Pancreas (tissue), 10 donors: ENCODE measurements around the gene FHL1. TPM values are rescaled to one million over a fixed set of nuclear protein-coding genes. Genes with fewer than 3 reads are reported as not detected.
A peak's percentile ranks its signal among the peaks of the same experiment; 100 is the strongest.

Experiments used
- ATAC-seq, 4 donors: fragments of 200-7000 bp; cut with Tn5 transposase; one replicate each; pipeline versions ENCODE4 v1.8.0 to v1.9.1; 2020; ENCODE audit warnings: mild to moderate bottlenecking in 4 of 4, moderate library complexity in 4 of 4
- DNase-seq, 6 donors: peaks; one replicate each; pipeline ENCODE4 v3.0.0-alpha.2; 2020
- FAIRE-seq: peaks from 2 replicates; lab custom pipeline; 2012; peaks lifted over from hg19 to GRCh38; lab: Jason Lieb, UNC
- H3K27ac ChIP-seq, 4 donors: fragments of 200-600 bp; sonication (generic); 1 replicate in 3 of 4; 2 replicates in 1 of 4; pipeline versions ENCODE4 v1.5.0 to v1.8.0; 2020
- H3K27me3 ChIP-seq, 4 donors: fragments of 200-600 bp; one replicate each; pipeline ENCODE4 v1.8.0; 2021
- H3K36me3 ChIP-seq, 3 donors: fragments of 200-600 bp; sonication (generic) in 1 of 3; one replicate each; pipeline versions ENCODE4 v1.5.0 to v1.8.0; 2020 to 2021
- H3K4me1 ChIP-seq, 3 donors: fragments of 200-600 bp; one replicate each; pipeline ENCODE4 v1.8.0; 2021
- H3K4me3 ChIP-seq, 4 donors: fragments of 200-600 bp; sonication (generic) in 2 of 4; one replicate each; pipeline versions ENCODE4 v1.5.0 to v1.8.0; 2020 to 2021
- H3K9me3 ChIP-seq, 4 donors: fragments of 200-600 bp; one replicate each; pipeline ENCODE4 v1.8.0; 2021
- CTCF ChIP-seq, 4 donors: fragments of 200-600 bp; sonication (generic) in 3 of 4; IDR thresholded peaks; one replicate each; pipeline versions ENCODE4 v1.5.0 to v1.8.0; 2021; ENCODE audit warnings: antibody characterized with exemption in 4 of 4
- WGBS, 2 donors: extraction: QIAGEN DNeasy Blood & Tissue Kit; methylation state at CpG; one replicate each; pipeline ENCODE4 v1.1.7; 2013; 5-methylcytosine and 5-hydroxymethylcytosine counted together
- intact Hi-C, 3 donors: fragments of 100-400 bp; cut with DNase I; formaldehyde crosslinking; loops; one replicate each; pipeline versions ENCODE4 v1.11.1 to v1.14.2; 2022
- polyA plus RNA-seq, 2 donors: library from polyadenylated mRNA; stranded (reverse); fragments of 200-250 nt; gene quantifications; one replicate each; pipeline ENCODE4 v1.2.3, GENCODE V29; 2013
- total RNA-seq, 6 donors: library from RNA; stranded (reverse); fragmentation: NEBNext Ultra II Directional in 4 of 6; extraction: Animal tissue kit (Norgen Biotek cat#: 25700) in 4 of 6; gene quantifications; one replicate each; pipeline versions ENCODE4 v1.2.1 to v1.2.4, GENCODE V29; 2021 to 2023
- donor health status: healthy with polysubstance abuse.
- donor health status: DM: no; HTN: no; CAD: no; lungs with moderate emphysema.
- donor health status: DM: no; HTN: no; CAD: no.
- donor health status: control.
- donor health status: control.
- donor health status: Bipolar disorder and iron deficiency.
- donor health status: DM: yes; HTN: yes; CAD: no.
- donor health status: DM: no; HTN: no; CAD: no.
- donor health status: DM: no; HTN: no; CAD: no.
- donor health status: DM: yes; HTN: yes; CAD: no.

FHL1 gene
- total and polyA plus RNA-seq, 8 donors = 6.2 to 31.6 (median 12.7) TPM

- intact Hi-C loops = no loop called here
- ATAC-seq (peak in 3 of 4 donors; percentile 28 to 38 (median 37)), FAIRE-seq (no peak), DNase-seq (peak in 3 of 6 donors; percentile 22 to 69 (median 56))
- peak overlapping the region in 3 of 4 donors; percentile 10 to 50 (median 34) for H3K4me3 ChIP-seq
- WGBS, 2 donors = 1 to 25% methylated on average over 44 to 59 of the region's 59 CpGs
- H3K36me3 ChIP-seq = no peaks in the 10 kb centered on the region
- no peaks in the 10 kb centered on the region for H3K9me3 ChIP-seq
- H3K4me1 ChIP-seq = no peaks in the 10 kb centered on the region
- H3K27me3 ChIP-seq = peaks cover 0 to 10% (median 2%) of the 10 kb centered on the region in 4 donors
- no peak overlapping the region for H3K27ac ChIP-seq
- TF ChIP-seq CTCF (IDR thresholded peaks at IDR 0.05) = no peak
These were observed 569 bp upstream of the FHL1 start for GRCh38 chrX:136146614-136147314.

GRCh38 chrX:136147976-136148375 lies 643 bp downstream of the FHL1 start:
- no peaks in the 10 kb centered on the region for H3K4me1 ChIP-seq
- H3K9me3 ChIP-seq = no peaks in the 10 kb centered on the region
- TF ChIP-seq CTCF (IDR thresholded peaks at IDR 0.05) = no peak
- WGBS, 2 donors = 6 to 27% methylated on average over 14 to 16 of the region's 17 CpGs
- peak in 2 of 4 donors; percentile 8 to 10 for ATAC-seq
- peaks cover 0 to 10% (median 2%) of the 10 kb centered on the region in 4 donors for H3K27me3 ChIP-seq
- H3K27ac ChIP-seq = no peak overlapping the region
- peak in 1 of 6 donors; percentile 52 for DNase-seq
- peak overlapping the region in 2 of 4 donors; percentile 23 to 50 for H3K4me3 ChIP-seq
- FAIRE-seq = no peak
- H3K36me3 ChIP-seq = no peaks in the 10 kb centered on the region
- intact Hi-C loops = no loop called here

DNA sequence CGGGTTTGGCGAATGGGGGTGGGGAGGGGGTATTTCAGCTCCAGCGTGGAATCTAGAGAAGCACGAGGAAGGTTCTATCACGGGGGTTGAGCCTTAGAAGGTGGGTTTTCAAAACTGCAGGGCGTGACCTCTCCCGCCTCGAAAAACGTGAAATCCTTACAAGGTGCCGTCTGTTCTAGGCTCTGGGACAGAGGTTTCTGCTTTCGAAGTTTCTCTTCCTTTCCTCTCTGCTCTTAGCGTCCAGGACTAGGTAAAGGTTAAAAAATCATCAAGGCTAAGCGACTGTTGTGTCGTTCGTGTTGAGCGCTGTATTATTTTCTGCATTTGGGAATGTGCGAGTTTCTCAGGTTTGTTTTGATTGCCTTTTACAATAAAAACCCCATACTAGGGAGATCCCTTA lies 1.1 kb downstream of the FHL1 start:
- H3K27me3 ChIP-seq = peaks cover 0 to 10% (median 2%) of the 10 kb centered on the region in 4 donors
- no peak overlapping the region for H3K27ac ChIP-seq
- H3K4me3 ChIP-seq = peak overlapping the region in 1 of 4 donors; percentile 50
- 21 to 35% methylated on average over 17 of the region's 17 CpGs for WGBS, 2 donors
- H3K4me1 ChIP-seq = no peaks in the 10 kb centered on the region
- DNase-seq (no peak), ATAC-seq (no peak), FAIRE-seq (no peak)
- no peaks in the 10 kb centered on the region for H3K9me3 ChIP-seq
- no peaks in the 10 kb centered on the region for H3K36me3 ChIP-seq
- TF ChIP-seq CTCF (IDR thresholded peaks at IDR 0.05) = no peak
- intact Hi-C loops = no loop called here

DNA sequence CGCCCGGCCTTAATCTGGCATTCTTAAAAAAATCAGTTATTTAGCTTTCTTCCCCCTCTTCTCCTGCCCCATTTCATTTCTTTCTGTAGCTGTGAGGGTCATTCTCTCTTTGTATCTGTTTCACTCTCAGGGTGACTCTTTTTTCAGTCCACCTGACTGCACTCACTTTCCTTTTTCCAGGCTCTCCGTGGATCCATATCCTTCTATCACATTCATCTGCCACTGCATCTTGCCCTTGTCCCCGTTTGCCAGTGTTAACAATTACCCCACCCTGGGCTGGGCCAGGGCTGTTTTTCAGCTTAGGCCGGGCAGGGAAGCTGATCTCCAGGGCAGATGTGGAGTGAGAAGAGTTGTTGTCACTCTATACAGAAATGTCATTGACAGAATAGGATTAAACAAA lies 7.7 kb downstream of the FHL1 start:
- Histone ChIP-seq H3K27me3 (peaks cover 0 to 13% (median 0%) of the 10 kb centered on the region in 4 donors), H3K27ac (no peak overlapping the region), H3K9me3 (no peaks in the 10 kb centered on the region), H3K4me3 (no peak overlapping the region), H3K4me1 (no peaks in the 10 kb centered on the region), H3K36me3 (no peaks in the 10 kb centered on the region)
- 35 to 37% methylated on average over 5 of the region's 5 CpGs for WGBS, 2 donors
- FAIRE-seq (no peak), ATAC-seq (no peak), DNase-seq (no peak)
- TF ChIP-seq CTCF (IDR thresholded peaks at IDR 0.05) = no peak
- intact Hi-C loops = no loop called here

DNA sequence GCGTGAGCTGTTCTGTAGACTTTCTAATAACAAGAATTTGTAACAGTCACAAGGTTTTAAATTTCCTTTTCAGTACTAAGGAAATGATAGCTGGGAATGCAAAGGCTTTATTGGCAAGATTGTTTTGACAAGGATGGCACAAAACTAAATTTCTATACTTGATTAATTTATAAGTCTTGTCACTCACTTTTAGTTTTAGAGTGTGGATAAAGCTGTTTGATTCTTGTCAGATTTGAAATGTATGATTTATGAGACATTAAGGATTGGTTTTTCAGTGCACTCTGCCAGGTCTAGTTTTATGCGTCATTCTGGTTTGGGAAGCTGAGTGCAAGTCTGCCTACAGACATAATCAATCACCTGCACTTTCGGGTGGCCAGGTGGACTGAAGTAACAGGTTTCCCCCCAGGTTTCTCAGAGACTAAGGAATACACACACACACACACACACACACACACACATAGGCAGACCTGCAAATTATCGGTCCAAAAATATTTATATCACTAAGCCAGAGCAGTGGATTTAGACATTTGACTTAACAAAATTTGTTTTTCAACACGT lies 9.3 kb downstream of the FHL1 start:
- intact Hi-C loops = no loop called here
- DNase-seq (no peak), ATAC-seq (no peak), FAIRE-seq (peak; percentile 54)
- TF ChIP-seq CTCF (IDR thresholded peaks at IDR 0.05) = no peak
- no peaks in the 10 kb centered on the region for H3K9me3 ChIP-seq
- no peak overlapping the region for H3K4me3 ChIP-seq
- no peaks in the 10 kb centered on the region for H3K36me3 ChIP-seq
- 50 to 53% methylated on average over 5 of the region's 5 CpGs for WGBS, 2 donors
- H3K27ac ChIP-seq = no peak overlapping the region
- H3K27me3 ChIP-seq = peaks cover 0 to 13% (median 0%) of the 10 kb centered on the region in 4 donors
- no peaks in the 10 kb centered on the region for H3K4me1 ChIP-seq
